ENCODE measurements around the gene FGFBP1.
A peak's percentile ranks its signal among the peaks of the same experiment; 100 is the strongest.
"Not testable (repeated sequence)": the region's sequence is repeated elsewhere in the genome, so short reads cannot be mapped to it uniquely, and the experiment has no call there.

FGFBP1 gene

GRCh38 chr4:15947684-15948083 is 9.1 kb upstream of the FGFBP1 start:
- no peak for DNase-seq

GRCh38 chr4:15945516-15945915 is 7.0 kb upstream of the FGFBP1 start:
- DNase-seq: no peak

GRCh38 chr4:15944895-15945294 is 6.4 kb upstream of the FGFBP1 start:
- no peak for DNase-seq

- DNase-seq: no peak
These were observed 3.7 kb upstream of the FGFBP1 start for GRCh38 chr4:15942283-15942682.

- no peak for DNase-seq
These were observed 358 bp downstream of the FGFBP1 start for GRCh38 chr4:15938182-15938581.

- DNase-seq: no peak
These were observed 2.0 kb downstream of the FGFBP1 start for GRCh38 chr4:15936495-15936894.

GRCh38 chr4:15935504-15936402 is 2.8 kb downstream of the FGFBP1 start:
- no peak for DNase-seq

- DNase-seq: no peak
These were observed 4.3 kb downstream of the FGFBP1 start for GRCh38 chr4:15934259-15934658.

GRCh38 chr4:15931451-15932210 is 6.9 kb downstream of the FGFBP1 start:
- no peak for DNase-seq

GRCh38 chr4:15930314-15930713 is 8.2 kb downstream of the FGFBP1 start:
- DNase-seq: no peak

GRCh38 chr4:15929540-15929939 is 9.0 kb downstream of the FGFBP1 start:
- DNase-seq: peak in 1 of 56 donors; percentile 0

- no peak for DNase-seq
These were observed 9.7 kb downstream of the FGFBP1 start for GRCh38 chr4:15928883-15929282.

GRCh38 chr4:15926486-15926885 is 12.1 kb downstream of the FGFBP1 start:
- DNase-seq: no peak

- DNase-seq: peak in 1 of 56 donors; percentile 1
These were observed 12.7 kb downstream of the FGFBP1 start for GRCh38 chr4:15925830-15926229.

- DNase-seq: no peak
These were observed 17.0 kb downstream of the FGFBP1 start for GRCh38 chr4:15921592-15921932.

- DNase-seq: peak in 17 of 56 donors; percentile 2 to 39 (median 9)
These were observed 17.6 kb downstream of the FGFBP1 start for GRCh38 chr4:15920723-15921591.

GRCh38 chr4:15918484-15919129 is 19.9 kb downstream of the FGFBP1 start:
- no peak for DNase-seq

GRCh38 chr4:15917297-15917696 is 21.2 kb downstream of the FGFBP1 start:
- no peak for DNase-seq

GRCh38 chr4:15916358-15916757 is 22.2 kb downstream of the FGFBP1 start:
- DNase-seq: not testable (repeated sequence)

- DNase-seq: no peak
These were observed 23.8 kb downstream of the FGFBP1 start for GRCh38 chr4:15914736-15915135.

GRCh38 chr4:15914291-15914690 is 24.2 kb downstream of the FGFBP1 start:
- no peak for DNase-seq

Data from amygdala (tissue), 56 donors.